Spleen (tissue), 11 donors: ENCODE measurements around the gene PTGER3. TPM values are rescaled to one million over a fixed set of nuclear protein-coding genes. Genes with fewer than 3 reads are reported as not detected.

ENCODE experiments used
- DNase-seq: peaks from one replicate; pipeline ENCODE4 v3.0.0-alpha.2; 2020
- H3K27ac ChIP-seq, 8 donors: fragments of 200-600 bp; sonication (generic) in 7 of 8; 1 replicate in 4 of 8; 2 replicates in 4 of 8; pipeline versions ENCODE4 v1.5.0 to v1.8.0; 2016 to 2021; ENCODE audit warnings: inconsistent platforms in 4 of 8, mild to moderate bottlenecking in 4 of 8, moderate library complexity in 1 of 8
- H3K27me3 ChIP-seq, 7 donors: fragments of 200-600 bp; sonication (generic) in 6 of 7; replicated peaks in 1 of 7; 1 replicate in 4 of 7; 2 replicates in 3 of 7; pipeline versions ENCODE4 v1.5.0 to v1.8.0; 2016 to 2021; ENCODE audit warnings: inconsistent platforms in 3 of 7, mild to moderate bottlenecking in 1 of 7
- H3K36me3 ChIP-seq, 6 donors: fragments of 200-600 bp; sonication (generic) in 5 of 6; 1 replicate in 4 of 6; 2 replicates in 2 of 6; pipeline versions ENCODE4 v1.5.0 to v1.8.0; 2016 to 2021; ENCODE audit warnings: inconsistent platforms in 2 of 6
- H3K4me1 ChIP-seq, 6 donors: fragments of 200-600 bp; sonication (generic) in 5 of 6; 1 replicate in 3 of 6; 2 replicates in 3 of 6; pipeline versions ENCODE4 v1.5.0 to v1.8.0; 2016 to 2021; ENCODE audit warnings: inconsistent platforms in 3 of 6
- H3K4me3 ChIP-seq, 8 donors: fragments of 200-600 bp; sonication (generic) in 7 of 8; 1 replicate in 4 of 8; 2 replicates in 4 of 8; pipeline versions ENCODE4 v1.5.0 to v1.8.0; 2016 to 2021; ENCODE audit warnings: inconsistent platforms in 4 of 8, mild to moderate bottlenecking in 4 of 8, moderate library complexity in 2 of 8
- H3K9me3 ChIP-seq, 8 donors: fragments of 200-600 bp; sonication (generic) in 7 of 8; 1 replicate in 4 of 8; 2 replicates in 4 of 8; pipeline versions ENCODE4 v1.5.0 to v1.8.0; 2016 to 2021; ENCODE audit warnings: inconsistent platforms in 4 of 8
- CTCF ChIP-seq, 11 experiments: fragments of 200-600 bp in 7 of 11; fragments of 450-650 bp in 4 of 11; sonication (generic) in 4 of 11; IDR thresholded peaks in 8 of 11; conservative IDR thresholded peaks in 3 of 11; 1 replicate in 7 of 11; 2 replicates in 4 of 11; pipeline versions ENCODE4 v1.4.0 to v1.8.0; 2016 to 2021; ENCODE audit warnings: antibody characterized with exemption in 11 of 11, inconsistent platforms in 4 of 11, mild to moderate bottlenecking in 1 of 11
- POLR2A ChIP-seq, 3 donors: fragments of 450-650 bp; IDR thresholded peaks; one replicate each; pipeline ENCODE4 v1.5.1; 2017; ENCODE audit warnings: antibody characterized with exemption in 3 of 3, mild to moderate bottlenecking in 1 of 3
- POLR2AphosphoS5 ChIP-seq, 3 donors: sonication (generic); formaldehyde crosslinking; IDR thresholded peaks; one replicate each; pipeline ENCODE4 v1.5.1; 2017; ENCODE audit warnings: antibody characterized with exemption in 3 of 3
- WGBS, 5 donors: extraction: QIAGEN DNeasy Blood & Tissue Kit in 3 of 5; methylation state at CpG; one replicate each; pipeline versions ENCODE4 v1.1.5 to v1.1.7; 2013 to 2018; 5-methylcytosine and 5-hydroxymethylcytosine counted together
- intact Hi-C: fragments of 100-400 bp; cut with DNase I; formaldehyde crosslinking; loops from one replicate; pipeline ENCODE4 v1.15.0; 2023; ENCODE audit warnings: low total_unique reads
- polyA plus RNA-seq, 3 donors: library from polyadenylated mRNA; stranded (reverse); fragments of 200-250 nt; gene quantifications; one replicate each; pipeline ENCODE4 v1.2.1, GENCODE V29; 2013
- total RNA-seq, 7 donors: library from RNA; depleted of rRNA in 3 of 7; stranded (reverse); fragments of >200 nt in 3 of 7; fragmentation: NEBNext Ultra II Directional in 4 of 7; extraction: Animal tissue kit (Norgen Biotek cat#: 25700) in 4 of 7; gene quantifications; one replicate each; pipeline versions ENCODE4 v1.1.0 to v1.2.1, GENCODE V29; 2016 to 2021
- donor health status: healthy with polysubstance abuse.
- donor health status: DM: no; HTN: no; CAD: no; lungs with moderate emphysema.
- donor health status: DM: no; HTN: no; CAD: no.
- donor health status: Bipolar disorder and iron deficiency.
- donor health status: healthy.
- donor health status: DM: no; HTN: no; CAD: no.
- donor health status: DM: yes; HTN: yes; CAD: no.

Gene PTGER3
- total and polyA plus RNA-seq, 10 donors, result 0.13 to 1.1 (median 0.39) TPM

GRCh38 chr1:71053146-71053545 is 5.5 kb upstream of the PTGER3 start:
- intact Hi-C loops, result no loop called here
- H3K9me3 ChIP-seq, result no peaks in the 10 kb centered on the region
- H3K27ac ChIP-seq, result no peak overlapping the region
- WGBS, 5 donors, result 28 to 67% (median 48%) methylated on average over 1 of the region's 1 CpG
- peaks cover 0 to 2% (median under 1%) of the 10 kb centered on the region in 6 donors for H3K4me1 ChIP-seq
- peaks cover 0 to 19% (median 10%) of the 10 kb centered on the region in 6 donors for H3K36me3 ChIP-seq
- peaks cover 0 to 22% (median 10%) of the 10 kb centered on the region in 7 donors for H3K27me3 ChIP-seq
- no peak for DNase-seq
- H3K4me3 ChIP-seq, result no peak overlapping the region
- TF ChIP-seq CTCF (IDR thresholded peaks at IDR 0.05 in 8 of 11, conservative IDR thresholded peaks at IDR 0.05 in 3 of 11) (no peak), POLR2AphosphoS5 (IDR thresholded peaks at IDR 0.05) (peak in 1 of 3 donors; percentile 22)

DNA sequence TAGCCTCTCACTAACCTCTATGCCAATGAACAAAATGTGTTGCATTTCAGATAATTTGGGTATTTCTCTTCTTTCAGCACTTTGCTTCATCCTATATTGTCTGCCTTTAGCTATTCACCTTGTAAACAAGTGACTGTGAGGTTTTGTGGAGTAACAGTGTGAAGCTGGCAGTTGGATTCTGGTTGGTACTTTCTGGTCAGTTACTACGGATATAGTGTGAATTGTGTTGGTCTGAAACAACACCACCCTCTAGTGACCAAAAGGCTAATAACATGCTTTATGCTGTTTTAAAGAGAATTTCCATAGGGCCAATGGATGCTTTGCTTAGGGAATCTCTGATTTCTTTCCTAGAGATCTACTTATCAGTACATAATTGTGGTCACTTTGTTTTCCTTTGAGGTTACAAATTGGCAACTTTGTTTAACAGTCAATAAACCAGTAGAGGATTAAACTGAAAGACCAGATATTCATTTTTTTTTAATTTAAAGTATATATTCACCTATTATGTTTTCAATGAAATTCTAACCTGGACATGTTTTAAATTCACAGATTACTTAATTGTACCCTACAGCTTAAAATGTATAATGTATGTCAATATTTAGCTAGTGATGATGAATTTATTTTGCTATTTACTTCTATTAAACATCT is 2.5 kb upstream of the PTGER3 start:
- 0 to 4% (median 0%) methylated on average over 1 of the region's 1 CpG for WGBS, 5 donors
- H3K4me3 ChIP-seq, result no peak overlapping the region
- H3K36me3 ChIP-seq, result no peaks in the 10 kb centered on the region
- intact Hi-C loops, result loop anchor here (5.0 kb wide), 1 partner anchor 363 kb away; no protein-coding TSS in a partner anchor
- no peak for TF ChIP-seq POLR2AphosphoS5 (IDR thresholded peaks at IDR 0.05)
- peak; percentile 38 to 80 (median 70) for TF ChIP-seq CTCF (IDR thresholded peaks at IDR 0.05 in 8 of 11, conservative IDR thresholded peaks at IDR 0.05 in 3 of 11)
- H3K4me1 ChIP-seq, result peaks cover 0 to 23% (median 19%) of the 10 kb centered on the region in 6 donors
- peaks cover 3 to 53% (median 36%) of the 10 kb centered on the region in 7 donors for H3K27me3 ChIP-seq
- DNase-seq, result no peak
- no peaks in the 10 kb centered on the region for H3K9me3 ChIP-seq
- H3K27ac ChIP-seq, result no peak overlapping the region

DNA sequence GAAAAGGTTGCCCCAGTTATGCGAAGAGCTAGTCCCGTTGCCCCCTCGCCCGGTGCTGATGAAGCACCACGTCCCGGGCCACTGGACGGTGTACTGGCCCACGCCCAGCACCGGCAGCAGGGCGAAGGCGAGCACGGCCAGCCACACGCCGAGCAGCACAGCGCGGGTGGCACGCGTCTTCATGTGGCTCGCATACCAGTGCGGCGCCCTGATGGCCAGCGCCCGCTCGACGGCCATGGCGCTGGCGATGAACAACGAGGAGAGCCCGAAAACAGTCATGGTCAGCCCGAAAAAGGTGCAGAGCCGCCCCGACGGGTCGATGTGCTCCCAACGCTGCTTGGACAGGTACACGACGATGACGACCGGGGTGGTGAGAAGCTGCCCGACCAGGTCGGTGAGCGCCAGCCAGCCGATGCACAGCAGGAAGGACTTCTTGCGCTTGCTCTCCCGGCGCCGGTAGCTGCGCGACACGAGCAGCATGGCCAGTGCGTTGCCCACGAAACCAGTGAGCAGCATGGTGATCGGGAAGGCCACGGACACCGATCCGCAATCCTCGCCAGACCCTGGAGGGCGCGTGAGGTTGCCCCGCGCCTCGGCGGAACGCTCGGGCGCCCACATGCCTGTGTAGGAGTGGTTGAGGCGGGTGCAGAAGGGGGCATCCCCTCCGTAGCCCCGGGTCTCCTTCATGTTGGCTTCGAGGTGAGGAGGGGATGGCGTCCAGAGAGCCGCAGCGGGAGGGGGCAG is 553 bp downstream of the PTGER3 start:
- H3K27me3 ChIP-seq, result peaks cover 3 to 69% (median 39%) of the 10 kb centered on the region in 7 donors

More for the DNA sequence above, 553 bp downstream of the PTGER3 start:
- DNase-seq, result peak; percentile 79
- WGBS, 5 donors, result 4 to 11% (median 6%) methylated on average over 18 to 73 of the region's 73 CpGs
- intact Hi-C loops, result loop anchor here (5.0 kb wide), 1 partner anchor 360 kb away; no protein-coding TSS in a partner anchor
- Histone ChIP-seq H3K36me3 (no peaks in the 10 kb centered on the region), H3K27ac (no peak overlapping the region), H3K4me1 (peaks cover 0 to 23% (median 19%) of the 10 kb centered on the region in 6 donors), H3K9me3 (no peaks in the 10 kb centered on the region), H3K4me3 (peak overlapping the region; percentile 33 to 75 (median 46))
- TF ChIP-seq POLR2AphosphoS5 (IDR thresholded peaks at IDR 0.05) (no peak), POLR2A (IDR thresholded peaks at IDR 0.05) (no peak), CTCF (IDR thresholded peaks at IDR 0.05 in 8 of 11, conservative IDR thresholded peaks at IDR 0.05 in 3 of 11) (peak in 1 of 11 experiments; percentile 9)
